Mesodermal cell (in vitro differentiated cells): ENCODE results near the gene SYNDIG1.

Experiments
- H3K27ac ChIP-seq: 2 replicates; pipeline ENCODE4 v1.7.0; 2013; ENCODE audit warnings: mild to moderate bottlenecking, low read depth, low read length, moderate library complexity; ENCODE audit not compliant: severe bottlenecking
- H3K36me3 ChIP-seq: 2 replicates; pipeline ENCODE4 v1.7.1; 2013; ENCODE audit warnings: mild to moderate bottlenecking, low read length, moderate library complexity; ENCODE audit not compliant: control insufficient read depth, insufficient read depth
- H3K4me1 ChIP-seq: one replicate; pipeline ENCODE4 v1.7.1; 2013; ENCODE audit warnings: mild to moderate bottlenecking, low read length; ENCODE audit not compliant: insufficient read depth, control insufficient read depth, poor library complexity, severe bottlenecking
- H3K4me3 ChIP-seq: 2 replicates; pipeline ENCODE4 v1.7.0; 2013; ENCODE audit warnings: low read length, control low read depth, mild to moderate bottlenecking; ENCODE audit not compliant: insufficient read depth, poor library complexity, severe bottlenecking; ENCODE audit errors: extremely low read depth
- H3K9me3 ChIP-seq: 2 replicates; pipeline ENCODE4 v1.7.1; 2013; ENCODE audit warnings: mild to moderate bottlenecking, low read length, moderate library complexity; ENCODE audit not compliant: control insufficient read depth
- WGBS, 2 experiments: methylation state at CpG; one replicate each; pipeline ENCODE4 v1.1.5; 2013; ENCODE audit warnings: missing lambda C conversion rate in 2 of 2; ENCODE audit not compliant: insufficient coverage in 2 of 2; 5-methylcytosine and 5-hydroxymethylcytosine counted together

Gene SYNDIG1

DNA sequence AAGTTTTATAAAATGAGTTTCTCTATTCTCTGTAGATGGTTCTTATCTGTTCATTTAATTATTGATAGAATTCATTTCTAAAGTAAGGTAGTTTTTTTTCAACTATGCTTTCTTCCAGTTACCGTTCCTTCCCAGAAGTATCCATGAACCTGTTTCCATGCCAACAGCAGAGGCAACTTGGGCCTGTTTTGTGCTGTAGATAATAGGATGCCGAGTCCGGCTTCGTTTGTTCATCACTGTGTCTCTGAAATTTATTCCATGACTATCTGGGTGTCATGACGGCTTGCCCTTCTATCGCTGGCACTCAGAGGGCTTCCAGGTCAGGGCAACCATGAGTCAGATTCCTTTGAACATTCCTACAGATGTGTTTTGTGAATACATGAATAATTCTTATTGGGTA is 190.4 kb downstream of the SYNDIG1 start:
- Histone ChIP-seq H3K9me3 (no peaks in the 10 kb centered on the region), H3K36me3 (no peaks in the 10 kb centered on the region), H3K4me1 (peaks cover 4% of the 10 kb centered on the region), H3K4me3 (no peak overlapping the region), H3K27ac (no peak overlapping the region)
- WGBS, 2 experiments, result 96% methylated on average over 4 of the region's 6 CpGs; no CpG with 5 or more reads in 1 of the 2 experiments

DNA sequence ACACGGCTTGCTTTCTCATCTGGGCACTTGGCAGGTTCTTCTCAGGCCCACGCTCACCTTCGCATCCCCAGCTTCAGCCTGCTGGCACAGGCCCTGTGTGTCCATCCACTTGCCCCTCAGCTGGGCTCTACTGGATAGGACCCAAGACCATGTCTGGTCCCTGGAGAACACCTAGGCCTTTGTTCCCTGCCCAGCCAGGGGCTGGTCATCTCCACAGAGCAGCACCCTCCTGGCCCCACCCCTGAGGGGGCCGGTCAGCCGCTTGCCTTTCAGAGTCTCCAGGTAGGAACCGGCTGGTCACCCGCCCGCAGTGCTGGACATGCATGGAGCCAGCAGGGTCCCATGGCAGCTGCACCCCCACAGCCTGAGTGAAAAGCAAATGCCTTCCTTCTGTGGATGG is 191.2 kb downstream of the SYNDIG1 start:
- WGBS, 2 experiments, result 89 to 93% methylated on average over 8 of the region's 8 CpGs
- Histone ChIP-seq H3K9me3 (no peaks in the 10 kb centered on the region), H3K36me3 (no peaks in the 10 kb centered on the region), H3K4me1 (peaks cover 4% of the 10 kb centered on the region), H3K27ac (no peak overlapping the region), H3K4me3 (no peak overlapping the region)

DNA sequence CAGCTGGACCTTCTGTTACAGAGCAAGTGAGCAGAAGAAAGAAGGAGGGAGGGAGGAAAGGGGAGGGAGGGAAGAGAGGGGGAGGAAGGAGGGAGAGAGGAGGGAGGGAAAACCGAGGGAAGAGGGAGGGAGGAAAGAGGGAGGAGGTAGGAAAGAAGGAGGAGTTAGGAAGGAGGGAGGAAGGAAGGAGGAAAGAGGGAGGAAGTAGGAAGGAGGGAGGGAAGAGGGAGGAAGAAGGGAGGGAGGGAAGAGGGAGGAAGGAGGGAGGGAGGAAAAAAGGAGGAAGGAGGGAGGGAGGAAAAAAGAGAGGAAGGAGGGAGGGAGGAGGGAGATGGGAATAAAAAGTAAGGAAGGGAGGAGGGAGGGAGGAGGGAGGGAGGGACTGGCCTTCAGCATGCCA is 191.8 kb downstream of the SYNDIG1 start:
- 83 to 93% methylated on average over 1 of the region's 1 CpG for WGBS, 2 experiments
- Histone ChIP-seq H3K9me3 (no peaks in the 10 kb centered on the region), H3K4me3 (no peak overlapping the region), H3K36me3 (no peaks in the 10 kb centered on the region), H3K4me1 (peaks cover 4% of the 10 kb centered on the region), H3K27ac (no peak overlapping the region)

DNA sequence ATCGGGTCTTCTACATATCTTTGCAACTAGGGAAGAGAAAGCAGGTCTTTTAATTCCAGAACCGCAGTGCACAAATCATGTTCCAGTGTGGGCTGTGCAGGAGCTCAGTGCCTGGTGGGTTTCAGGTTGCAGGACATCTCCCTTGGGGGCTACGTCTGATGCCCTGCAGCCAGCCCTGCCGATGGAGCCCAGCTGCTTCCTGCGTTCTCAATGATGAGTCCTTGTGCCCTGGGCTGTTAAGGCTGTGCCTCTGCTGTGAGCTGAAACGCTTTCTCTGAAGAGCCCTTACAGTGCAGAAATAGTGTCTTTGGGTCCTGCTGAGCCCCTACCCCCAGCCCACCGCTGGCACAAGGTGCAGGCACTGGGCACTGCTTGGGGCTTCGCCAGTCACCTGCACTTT is 192.9 kb downstream of the SYNDIG1 start:
- no peak overlapping the region for H3K27ac ChIP-seq
- WGBS, 2 experiments, result 96% methylated on average over 8 of the region's 8 CpGs
- H3K9me3 ChIP-seq, result no peaks in the 10 kb centered on the region

DNA sequence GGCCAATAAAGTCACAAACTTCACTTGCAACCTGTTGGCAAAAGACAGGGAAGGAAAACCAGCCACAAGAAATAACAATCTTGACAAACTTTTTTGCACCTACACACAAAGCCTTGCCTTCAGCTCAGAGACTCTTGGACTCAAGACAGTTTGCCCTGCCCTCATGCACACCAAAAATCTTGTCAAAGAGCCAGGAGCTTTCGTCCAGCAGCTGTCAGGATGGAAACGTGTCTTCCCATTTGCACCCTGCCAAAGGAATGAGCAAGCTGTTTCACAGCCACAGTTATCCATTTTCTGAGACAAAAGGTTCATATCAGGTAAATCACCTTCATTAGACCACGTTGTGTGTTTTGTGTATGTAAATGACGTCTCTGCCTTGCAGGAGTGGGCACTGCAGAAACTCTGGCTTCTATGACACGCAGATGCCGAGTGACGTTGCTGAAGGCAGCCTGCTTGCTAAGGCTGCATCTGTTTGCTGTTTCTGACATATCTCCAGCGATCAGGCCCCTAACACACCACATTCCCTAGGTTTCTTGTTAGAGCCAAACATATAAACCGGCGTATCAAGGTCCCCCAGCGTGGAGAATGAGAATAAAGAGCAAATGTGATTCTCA is 193.4 kb downstream of the SYNDIG1 start:
- H3K4me3 ChIP-seq, result no peak overlapping the region
- 88 to 99% methylated on average over 6 to 8 of the region's 11 CpGs for WGBS, 2 experiments
- no peaks in the 10 kb centered on the region for H3K4me1 ChIP-seq
- no peaks in the 10 kb centered on the region for H3K9me3 ChIP-seq
- no peak overlapping the region for H3K27ac ChIP-seq
- H3K36me3 ChIP-seq, result no peaks in the 10 kb centered on the region

More for the DNA sequence above, 192.9 kb downstream of the SYNDIG1 start:
- Histone ChIP-seq H3K4me3 (no peak overlapping the region), H3K36me3 (no peaks in the 10 kb centered on the region), H3K4me1 (peaks cover under 1% of the 10 kb centered on the region)

DNA sequence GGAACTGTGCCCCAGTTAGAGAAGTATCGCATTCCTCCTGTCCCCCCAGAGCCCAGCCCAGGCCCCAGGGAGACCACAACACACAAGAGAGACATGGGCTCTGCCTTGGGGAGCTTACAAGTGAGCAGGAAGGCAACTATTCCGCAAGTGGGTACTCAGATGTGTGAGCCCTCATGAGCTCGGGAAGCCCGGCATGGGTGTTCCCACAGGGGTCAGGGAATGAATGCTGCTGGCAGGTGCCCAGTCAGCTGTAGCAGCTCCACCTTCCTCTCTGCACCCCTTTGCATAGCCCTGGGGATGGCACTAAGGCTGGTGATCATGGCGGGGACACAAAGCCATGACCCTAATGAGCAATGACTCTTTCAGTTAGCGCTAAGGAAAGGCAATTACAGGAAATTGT is 194.1 kb downstream of the SYNDIG1 start:
- no peaks in the 10 kb centered on the region for H3K4me1 ChIP-seq
- H3K4me3 ChIP-seq, result no peak overlapping the region
- H3K36me3 ChIP-seq, result no peaks in the 10 kb centered on the region
- no peaks in the 10 kb centered on the region for H3K9me3 ChIP-seq
- 90% methylated on average over 3 to 6 of the region's 6 CpGs for WGBS, 2 experiments
- H3K27ac ChIP-seq, result no peak overlapping the region

DNA sequence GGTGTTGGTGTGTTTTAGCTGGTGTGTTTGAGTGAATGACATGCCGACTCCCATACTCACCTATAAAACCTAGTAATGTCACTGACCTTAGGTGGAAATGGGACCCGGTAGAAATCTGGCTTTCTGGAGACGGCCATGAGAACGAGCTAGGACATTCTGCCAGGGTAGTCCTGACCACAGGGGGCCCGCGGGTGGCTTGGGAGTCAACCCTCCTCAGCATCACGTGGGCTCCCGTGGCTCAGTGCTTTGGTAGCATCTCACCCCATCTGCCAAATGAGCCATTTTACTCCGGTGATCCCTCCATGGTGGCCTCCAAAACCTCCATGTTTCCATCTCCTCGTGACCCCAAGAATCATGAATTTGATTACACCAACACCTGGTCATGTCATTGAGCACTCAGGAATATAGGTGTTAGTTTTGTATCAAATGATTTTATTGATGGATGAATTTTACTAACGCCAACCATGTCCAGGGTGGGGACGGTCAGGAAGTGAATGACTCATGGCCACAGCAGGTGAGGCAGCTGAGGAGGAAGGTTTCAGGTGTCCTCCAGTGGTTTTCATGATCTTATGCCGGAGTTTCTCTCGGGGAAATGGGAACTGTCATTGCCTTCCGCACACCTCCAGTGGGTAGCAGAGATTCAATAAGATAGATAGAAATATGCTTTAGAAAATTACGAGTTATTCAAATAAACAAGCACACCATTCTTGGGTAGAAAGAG is 195.0 kb downstream of the SYNDIG1 start:
- WGBS, 2 experiments, result 87 to 91% methylated on average over 6 to 10 of the region's 16 CpGs
- Histone ChIP-seq H3K27ac (no peak overlapping the region), H3K36me3 (no peaks in the 10 kb centered on the region), H3K4me1 (no peaks in the 10 kb centered on the region), H3K4me3 (no peak overlapping the region), H3K9me3 (no peaks in the 10 kb centered on the region)

DNA sequence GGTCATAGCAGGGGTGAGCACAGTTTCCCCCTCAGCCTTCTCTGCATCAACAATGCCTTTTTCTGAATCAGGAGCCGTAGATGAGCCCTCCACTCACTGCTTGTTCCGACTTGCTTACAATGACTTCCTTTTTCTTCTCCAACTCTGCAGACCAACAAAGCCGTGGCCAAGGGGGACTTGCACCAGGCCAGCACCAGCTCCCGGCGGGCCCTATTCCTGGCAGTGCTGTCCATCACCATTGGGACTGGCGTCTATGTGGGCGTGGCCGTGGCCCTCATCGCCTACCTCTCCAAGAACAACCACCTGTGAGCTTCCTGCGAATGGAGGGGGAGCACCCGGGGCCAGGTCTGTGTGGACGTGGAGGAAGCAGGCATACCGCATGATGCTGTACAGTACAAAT is 195.8 kb downstream of the SYNDIG1 start:
- Histone ChIP-seq H3K36me3 (no peaks in the 10 kb centered on the region), H3K4me3 (no peak overlapping the region), H3K4me1 (no peaks in the 10 kb centered on the region), H3K9me3 (no peaks in the 10 kb centered on the region), H3K27ac (no peak overlapping the region)
- WGBS, 2 experiments, result 97% methylated on average over 4 to 13 of the region's 13 CpGs

DNA sequence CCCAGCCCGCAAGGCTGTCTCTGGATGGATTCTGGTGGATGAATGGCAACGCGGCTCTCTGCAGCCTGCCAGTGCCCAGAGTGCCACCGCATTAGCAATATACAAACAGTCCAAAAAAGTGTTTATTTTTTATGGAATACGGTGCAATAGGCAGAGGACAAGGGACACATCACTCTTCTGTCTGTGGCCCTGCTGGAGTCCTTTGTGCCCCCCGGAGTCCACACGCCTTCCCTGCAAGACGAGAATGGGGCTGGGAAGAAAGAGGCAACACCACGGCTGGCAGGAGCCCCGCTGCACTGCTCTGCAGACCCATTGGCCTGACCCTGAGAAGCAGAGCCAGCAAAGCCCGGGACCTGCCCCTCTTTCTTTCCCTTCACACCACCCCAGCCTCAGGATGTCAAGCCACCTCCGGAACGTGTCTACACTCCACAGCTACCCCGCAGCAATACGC is 196.3 kb downstream of the SYNDIG1 start:
- 85 to 97% methylated on average over 4 to 10 of the region's 15 CpGs for WGBS, 2 experiments
- H3K27ac ChIP-seq, result no peak overlapping the region
- H3K9me3 ChIP-seq, result no peaks in the 10 kb centered on the region
- no peaks in the 10 kb centered on the region for H3K4me1 ChIP-seq
- H3K36me3 ChIP-seq, result no peaks in the 10 kb centered on the region
- H3K4me3 ChIP-seq, result no peak overlapping the region

DNA sequence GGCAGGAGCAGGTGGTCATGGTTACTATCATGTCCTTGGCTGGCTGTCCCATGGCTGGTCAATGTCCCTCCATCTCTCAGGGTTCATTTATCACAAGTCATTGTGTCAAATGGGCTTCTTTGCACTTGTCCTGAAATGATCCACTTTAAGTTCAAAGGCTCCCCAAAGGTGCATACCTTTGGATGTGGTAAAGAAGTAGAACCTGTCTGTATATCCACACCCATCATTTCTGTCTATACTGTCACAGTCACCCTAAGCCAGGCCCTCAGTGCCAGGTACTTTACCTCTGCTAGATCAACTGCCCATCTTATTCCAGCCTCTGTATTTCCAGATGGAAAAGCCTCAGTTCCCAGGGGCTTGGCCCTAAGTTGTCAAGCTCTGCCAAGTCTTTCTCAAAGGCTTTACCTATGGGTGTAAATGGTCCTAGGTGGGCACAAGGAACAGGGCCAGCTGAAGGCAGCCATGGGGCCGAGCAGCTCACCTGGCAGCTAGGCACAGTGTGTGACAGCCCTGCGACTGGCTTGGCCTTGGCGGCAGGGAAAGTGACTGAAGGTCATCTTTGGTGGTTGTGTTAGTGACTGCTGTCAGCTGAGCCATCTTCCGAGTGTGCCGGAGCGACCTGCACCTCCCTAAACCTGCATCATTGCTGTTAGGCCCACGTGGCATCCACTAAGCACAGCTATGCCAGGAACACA is 198.4 kb downstream of the SYNDIG1 start:
- Histone ChIP-seq H3K36me3 (no peaks in the 10 kb centered on the region), H3K9me3 (no peaks in the 10 kb centered on the region), H3K4me1 (peaks cover 13% of the 10 kb centered on the region), H3K27ac (no peak overlapping the region), H3K4me3 (no peak overlapping the region)
- WGBS, 2 experiments, result 94% methylated on average over 6 to 7 of the region's 7 CpGs

DNA sequence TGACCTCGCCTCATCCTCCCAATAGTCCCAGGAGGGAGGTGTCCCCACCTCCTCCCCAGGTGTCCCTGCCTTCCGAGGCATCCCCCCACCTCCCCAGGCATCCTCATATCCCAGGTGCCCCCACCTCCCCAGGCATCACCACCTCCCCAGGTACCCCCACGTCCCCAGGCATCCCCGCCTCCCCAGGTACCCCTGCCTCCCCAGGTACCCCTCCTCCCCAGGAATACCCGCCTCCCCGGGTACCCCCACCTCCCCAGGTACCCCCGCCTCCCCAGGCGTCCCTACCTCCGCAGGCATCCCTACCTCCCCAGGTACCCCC is 198.9 kb downstream of the SYNDIG1 start:
- H3K36me3 ChIP-seq, result no peaks in the 10 kb centered on the region
- peaks cover 18% of the 10 kb centered on the region for H3K4me1 ChIP-seq
- H3K27ac ChIP-seq, result no peak overlapping the region
- WGBS, 2 experiments, result 40 to 100% methylated on average over 1 of the region's 9 CpGs
- H3K9me3 ChIP-seq, result no peaks in the 10 kb centered on the region
- no peak overlapping the region for H3K4me3 ChIP-seq
